Measurements from ENCODE around the gene MYO19.
"Not testable (repeated sequence)": the region's sequence is repeated elsewhere in the genome, so short reads cannot be mapped to it uniquely, and the experiment has no call there.

Gene MYO19

DNA sequence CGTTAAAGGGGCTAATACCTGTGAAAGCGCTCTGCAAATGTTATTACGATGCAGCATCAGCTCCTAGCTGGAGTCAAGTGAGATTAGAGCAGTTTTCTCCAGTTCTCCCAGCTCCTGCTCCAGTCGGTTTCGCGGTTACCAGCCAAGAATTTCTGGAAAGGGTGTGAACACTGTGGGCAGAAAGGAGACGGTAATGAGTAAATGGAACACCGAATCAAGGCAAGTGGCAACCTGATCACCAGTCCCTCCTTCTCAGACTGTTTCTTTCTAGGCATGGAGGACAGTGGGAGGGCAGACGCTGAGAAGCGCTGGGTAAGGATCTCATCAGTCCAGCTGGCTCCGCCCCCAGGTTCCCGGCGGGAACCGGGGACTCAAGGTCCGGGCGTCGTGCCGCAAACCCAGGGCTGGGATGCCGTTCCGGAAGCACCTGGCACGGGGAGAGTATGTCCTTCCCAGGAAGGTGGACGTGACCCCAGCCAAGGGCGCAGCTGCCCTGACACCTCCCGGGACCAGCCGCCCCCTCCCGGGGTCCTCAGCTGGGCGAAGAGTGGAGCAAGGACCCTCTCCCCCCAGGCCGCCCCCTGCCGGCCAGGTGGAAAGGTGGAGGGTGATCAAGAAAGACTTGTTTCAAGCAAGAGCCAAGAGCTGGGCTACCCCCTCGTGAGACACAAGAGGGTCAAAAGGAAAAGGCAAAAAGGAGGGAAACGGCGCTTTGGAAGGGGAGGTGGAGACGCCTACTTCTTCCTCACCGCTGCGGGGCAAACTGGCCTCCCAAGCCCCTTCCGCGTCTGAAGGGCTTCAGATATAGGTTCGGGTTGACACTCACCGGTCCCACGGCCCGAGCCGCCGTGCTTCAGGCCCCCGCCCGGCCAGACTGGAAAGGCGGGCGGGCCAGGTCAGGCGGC lies 481 bp downstream of the MYO19 start:
- DNase-seq (ENCODE audit: low read depth), result no peak

DNA sequence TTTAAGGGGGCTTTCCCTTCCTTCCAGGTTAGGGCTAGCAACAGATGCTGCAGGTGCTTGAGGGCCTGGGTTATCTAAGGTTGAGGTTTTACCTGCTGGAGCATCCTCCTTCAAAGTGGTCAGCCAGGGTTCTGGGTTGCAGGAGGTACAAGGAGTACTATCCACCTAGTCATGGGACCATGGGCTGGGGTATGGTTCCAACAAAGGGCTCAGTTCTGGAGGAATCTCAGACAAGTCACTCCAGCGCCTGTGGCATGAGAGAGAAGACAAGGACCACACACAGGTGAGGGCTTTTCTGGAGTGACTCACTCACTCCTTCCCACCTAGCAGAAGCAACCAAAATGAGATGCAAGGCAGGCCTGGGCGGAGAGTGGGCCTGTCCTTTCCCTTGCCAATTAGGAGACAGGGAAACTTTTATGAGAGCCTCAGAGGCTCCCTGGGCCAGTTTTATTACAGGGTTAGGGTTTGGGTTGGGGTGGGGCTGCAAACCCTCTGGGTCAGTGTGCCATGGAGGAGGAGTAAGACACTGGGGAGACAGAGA lies 2.2 kb downstream of the MYO19 start:
- DNase-seq (ENCODE audit: low read depth), result no peak

DNA sequence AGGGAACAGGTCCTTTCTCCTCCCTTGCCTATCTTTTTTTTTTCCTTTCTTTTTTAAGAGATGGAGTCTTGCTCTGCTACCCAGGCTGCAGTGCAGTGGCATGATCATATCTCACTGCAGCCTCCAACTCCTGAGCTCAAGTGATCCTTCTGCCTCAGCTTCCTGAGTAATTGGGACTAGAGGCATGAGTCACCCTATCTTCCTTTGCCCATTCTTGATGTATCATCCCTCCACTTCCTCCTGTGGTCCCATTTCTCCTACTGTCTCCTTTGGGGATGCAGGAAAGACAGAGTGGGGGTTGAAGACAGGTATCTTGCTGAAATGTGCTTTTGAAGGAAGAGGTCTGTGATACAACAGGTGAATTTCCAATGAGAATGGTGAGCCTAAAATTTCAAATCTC lies 5.5 kb downstream of the MYO19 start:
- no peak for DNase-seq (ENCODE audit: low read depth)

DNA sequence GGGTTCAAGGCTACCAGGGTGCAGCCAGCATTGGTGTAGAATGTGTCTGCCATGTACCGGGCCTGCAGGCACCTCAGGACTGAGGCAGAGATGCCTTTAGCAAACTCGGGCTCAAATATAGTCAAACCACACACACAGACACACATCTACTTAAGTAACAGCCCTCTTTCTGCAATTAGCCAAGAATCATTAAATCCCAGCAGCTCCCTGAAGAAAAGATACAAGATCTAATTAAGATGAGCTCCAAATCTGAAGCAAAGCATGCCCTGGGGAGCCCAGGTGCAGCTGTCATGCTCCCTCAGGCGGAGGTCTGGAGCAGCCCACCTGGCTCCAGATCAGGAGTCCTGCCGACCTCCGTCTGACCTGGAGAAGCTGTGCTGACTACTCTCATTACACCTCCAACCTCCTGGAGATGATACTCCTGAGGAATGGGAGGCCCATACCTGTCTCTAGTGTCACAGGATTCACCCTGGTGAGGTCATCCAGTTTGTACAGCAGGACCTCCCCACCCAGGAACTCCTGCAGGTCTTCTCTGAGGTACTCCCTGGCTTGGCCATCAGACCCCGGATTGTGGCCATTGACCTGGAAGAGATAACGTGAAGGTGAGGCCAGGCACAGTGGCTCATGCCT lies 6.9 kb downstream of the MYO19 start:
- DNase-seq (ENCODE audit: low read depth), result no peak

DNA sequence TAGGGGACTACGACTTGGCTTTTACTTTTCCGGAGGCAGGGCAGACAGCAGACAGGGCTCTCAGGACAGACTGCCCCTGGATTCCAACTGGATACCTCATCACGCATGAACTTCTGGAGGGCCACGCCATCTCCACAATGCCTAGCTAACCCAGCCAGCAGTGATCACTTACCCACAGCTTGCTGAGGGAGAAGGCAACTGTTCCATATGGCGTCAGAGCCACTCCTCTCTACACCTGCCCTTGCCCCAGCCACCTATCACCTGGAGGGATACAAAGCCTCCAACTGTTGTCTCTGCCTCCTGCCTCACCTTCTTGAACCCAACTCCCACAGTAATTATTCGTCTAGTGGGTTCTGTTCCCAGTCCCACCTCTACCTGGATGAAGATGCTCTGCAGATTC lies 8.8 kb downstream of the MYO19 start:
- DNase-seq (ENCODE audit: low read depth), result no peak

DNA sequence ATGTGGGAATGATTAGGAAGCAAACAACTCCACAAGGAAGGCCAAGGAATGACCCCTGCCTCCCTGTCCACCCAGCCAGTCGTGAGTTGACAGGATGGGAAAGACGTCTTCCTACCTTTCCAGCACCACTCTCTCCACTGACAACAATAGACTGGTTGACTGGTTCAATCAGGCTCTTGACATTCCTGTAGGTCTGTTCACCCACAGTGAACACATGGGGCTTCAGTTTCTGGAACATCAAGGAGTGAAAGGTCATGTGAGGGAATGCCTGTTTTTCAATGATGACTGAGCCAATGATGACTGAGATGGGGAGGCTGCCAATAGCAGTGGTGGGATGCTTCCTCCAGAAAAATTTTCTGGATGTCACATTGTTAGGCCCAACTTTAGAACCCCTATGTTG lies 9.6 kb downstream of the MYO19 start:
- no peak for DNase-seq (ENCODE audit: low read depth)

DNA sequence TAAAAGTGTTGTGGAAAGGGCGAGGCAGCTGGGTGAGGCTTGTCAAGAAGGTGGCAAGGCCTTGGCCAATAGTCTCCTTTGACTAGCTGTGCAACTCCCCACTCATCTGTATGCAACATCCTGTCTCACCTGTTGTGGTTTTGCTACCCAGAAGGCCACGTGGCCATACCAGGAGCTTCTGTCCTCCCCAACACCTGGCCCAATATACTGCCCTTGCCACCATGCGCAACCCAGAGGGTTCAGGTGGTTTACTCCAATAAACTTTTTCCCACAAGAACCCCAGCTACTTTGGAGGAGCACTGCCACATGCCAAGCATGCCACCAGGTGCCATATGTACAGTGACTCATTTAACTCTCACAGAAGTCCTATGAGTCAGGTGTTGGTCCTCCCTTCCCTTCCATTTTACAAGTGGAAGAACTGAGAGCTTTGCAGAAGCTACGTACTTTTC lies 10.2 kb downstream of the MYO19 start:
- DNase-seq (ENCODE audit: low read depth), result no peak

DNA sequence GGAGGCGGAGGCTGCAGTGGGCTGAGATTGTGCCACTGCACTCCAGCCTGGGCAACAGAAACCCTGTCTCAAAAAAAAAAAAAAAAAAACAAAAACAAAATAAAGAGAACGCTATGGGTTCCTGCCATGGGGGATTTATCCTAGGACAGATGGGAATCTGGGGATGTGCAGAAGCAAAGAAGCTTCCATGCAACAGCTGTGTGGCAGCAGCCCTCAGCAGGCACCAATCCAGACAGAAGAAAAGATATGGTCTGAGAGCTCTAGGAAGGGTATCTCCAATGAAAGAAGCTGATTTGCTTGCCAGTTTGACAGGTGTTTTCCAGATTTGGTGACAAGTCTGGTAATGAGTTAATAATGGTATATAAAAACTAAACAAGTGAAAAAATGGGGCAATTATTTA lies 11.6 kb downstream of the MYO19 start:
- no peak for DNase-seq (ENCODE audit: low read depth)

DNA sequence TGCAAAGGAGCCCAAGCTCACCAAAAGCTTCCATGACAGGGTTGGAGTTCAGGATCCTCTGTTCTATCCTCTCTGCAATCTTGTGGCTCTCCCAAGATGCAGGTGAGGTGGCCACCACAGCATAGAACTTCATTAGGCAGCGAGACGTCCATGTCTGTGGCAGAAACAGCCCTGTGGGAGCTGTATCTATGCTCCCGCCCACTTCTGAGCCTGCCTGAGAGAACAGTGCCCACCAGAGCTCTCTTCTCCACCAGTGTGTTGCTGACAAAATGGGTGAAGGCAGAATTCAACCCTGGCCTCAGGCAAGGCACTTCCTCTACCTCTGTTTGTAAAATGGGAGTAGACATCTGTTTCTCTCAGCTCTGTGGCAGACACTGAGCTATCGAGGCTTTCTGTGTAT lies 18.8 kb downstream of the MYO19 start:
- DNase-seq (ENCODE audit: low read depth), result no peak

DNA sequence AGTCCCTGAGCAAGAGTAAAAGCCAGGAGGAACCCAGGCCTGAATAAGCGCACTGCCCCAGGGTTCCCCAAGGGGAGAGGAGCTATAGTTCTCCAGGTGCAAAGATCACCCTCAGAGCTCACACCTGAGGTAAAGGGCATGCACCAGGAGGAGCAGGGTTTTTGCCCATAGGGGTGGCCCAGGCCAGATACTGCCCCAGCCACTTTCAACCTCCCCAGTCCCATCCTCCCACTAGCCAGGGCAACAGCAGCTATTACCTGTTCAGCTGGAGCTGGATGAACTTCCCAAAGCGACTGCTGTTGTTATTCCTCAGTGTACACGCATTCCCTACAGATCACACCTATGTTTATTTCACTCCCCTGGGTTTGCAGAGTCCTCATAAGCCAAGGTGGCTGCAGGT lies 19.8 kb downstream of the MYO19 start:
- DNase-seq (ENCODE audit: low read depth), result no peak

DNA sequence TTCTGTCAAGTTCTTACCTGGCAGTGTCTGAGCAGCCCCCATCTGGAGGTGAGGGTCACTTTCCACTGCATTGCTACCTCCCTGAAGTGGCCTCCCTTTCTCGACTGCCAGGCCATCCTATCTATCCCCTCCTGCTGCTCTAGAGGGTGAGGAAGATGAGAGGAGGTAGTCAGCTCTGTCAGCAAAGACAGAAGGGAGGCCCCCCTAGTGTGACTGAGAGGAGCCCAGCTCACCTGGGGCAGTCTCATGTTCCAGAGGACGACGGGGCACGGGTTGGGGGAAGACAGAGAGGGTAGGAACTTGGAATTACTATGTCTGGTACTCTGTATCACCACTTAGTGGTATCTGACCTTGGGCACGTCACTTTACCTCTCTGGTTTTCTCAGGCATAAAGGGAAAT lies 22.0 kb downstream of the MYO19 start:
- DNase-seq (ENCODE audit: low read depth), result no peak

DNA sequence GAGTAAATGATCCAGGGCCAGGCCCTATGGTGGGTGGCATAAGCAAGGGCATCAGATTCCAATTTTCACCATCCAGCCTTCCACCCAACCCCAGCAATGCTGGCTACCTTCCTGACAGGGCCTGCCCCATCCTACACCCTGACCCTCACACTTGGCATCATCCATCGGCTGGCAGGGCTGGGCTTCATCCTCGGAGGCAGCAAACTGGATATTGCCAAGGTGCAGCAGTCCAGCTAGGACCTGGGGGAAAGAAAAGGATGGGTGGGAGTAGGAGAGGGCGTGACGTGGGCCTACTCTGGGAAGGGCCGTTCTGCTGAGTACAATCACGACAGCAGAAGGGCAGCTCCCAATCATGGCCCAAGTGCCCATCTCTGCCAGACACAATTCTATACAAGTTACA lies 23.5 kb downstream of the MYO19 start:
- no peak for DNase-seq (ENCODE audit: low read depth)

DNA sequence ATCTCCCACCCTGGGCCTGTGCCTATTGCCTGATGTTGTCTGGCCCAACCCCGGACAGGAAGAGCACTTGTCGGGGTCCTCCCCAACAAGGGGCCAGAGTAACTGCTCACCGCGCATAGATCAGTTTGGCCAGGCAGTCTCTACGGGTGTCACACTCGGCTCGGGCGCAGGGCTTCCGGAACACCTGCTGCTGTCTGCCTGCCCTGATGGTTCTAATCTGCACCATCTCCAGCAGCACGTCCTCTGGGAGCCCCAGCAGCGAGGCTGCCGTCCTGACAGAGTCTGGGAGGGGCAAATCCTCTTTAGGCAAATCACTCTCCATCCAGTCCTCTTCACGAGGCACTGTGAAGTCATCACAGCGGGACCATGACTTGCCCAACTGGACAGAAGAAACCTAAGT lies 24.0 kb downstream of the MYO19 start:
- DNase-seq (ENCODE audit: low read depth), result no peak

DNA sequence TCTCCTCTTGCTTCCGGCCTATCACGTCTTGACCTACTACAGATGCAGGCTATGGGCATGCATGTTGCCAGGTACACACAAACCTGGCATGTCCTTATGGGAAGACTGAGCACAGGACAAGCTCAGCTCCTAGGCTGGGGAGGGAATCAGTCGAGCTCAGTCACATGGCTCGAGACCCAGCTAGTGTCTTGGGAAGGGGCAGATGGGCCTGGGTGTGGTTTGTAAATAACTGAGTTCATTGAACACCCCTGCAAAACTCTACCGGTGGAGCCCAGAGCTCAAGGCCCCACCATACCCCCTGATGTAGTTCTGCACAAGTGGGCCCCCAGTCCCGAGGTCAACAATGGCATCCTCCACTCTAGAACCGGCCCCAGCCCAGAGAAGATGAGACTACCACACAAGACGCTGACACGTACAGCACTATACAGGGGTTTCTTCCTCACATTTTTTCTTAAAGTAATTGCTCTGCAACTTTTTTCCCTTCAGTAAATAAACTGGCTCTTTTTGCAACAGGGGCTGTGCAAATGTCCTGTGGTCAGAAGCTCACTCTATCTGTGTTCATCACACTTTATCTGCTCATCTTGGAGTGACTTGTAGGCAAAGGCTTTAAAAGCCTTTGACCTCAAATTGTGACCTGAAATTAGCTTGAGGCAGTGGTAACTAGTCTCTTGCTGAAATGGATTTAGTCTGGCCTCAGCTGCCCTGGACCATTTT lies 25.2 kb downstream of the MYO19 start:
- DNase-seq (ENCODE audit: low read depth), result no peak

DNA sequence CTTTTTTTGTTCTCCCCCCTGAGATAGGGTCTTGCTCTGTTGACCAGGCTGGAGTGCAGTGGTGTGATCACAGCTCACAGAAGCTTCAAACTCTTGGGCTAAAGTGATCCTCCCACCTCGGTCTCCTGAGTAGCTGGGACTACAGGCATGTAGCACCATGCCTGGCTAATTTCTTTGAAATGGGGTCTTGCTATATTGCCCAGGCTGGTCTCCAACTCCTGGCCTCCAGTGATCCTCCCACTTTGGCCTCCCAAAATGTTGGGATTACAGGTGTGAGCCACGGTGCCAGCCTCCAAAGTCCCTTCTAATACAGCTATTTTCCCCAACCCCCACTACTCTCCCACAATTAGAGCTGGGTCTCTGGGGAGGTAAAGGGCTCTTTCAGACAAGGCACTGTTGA lies 26.2 kb downstream of the MYO19 start:
- DNase-seq (ENCODE audit: low read depth), result not testable (repeated sequence)

DNA sequence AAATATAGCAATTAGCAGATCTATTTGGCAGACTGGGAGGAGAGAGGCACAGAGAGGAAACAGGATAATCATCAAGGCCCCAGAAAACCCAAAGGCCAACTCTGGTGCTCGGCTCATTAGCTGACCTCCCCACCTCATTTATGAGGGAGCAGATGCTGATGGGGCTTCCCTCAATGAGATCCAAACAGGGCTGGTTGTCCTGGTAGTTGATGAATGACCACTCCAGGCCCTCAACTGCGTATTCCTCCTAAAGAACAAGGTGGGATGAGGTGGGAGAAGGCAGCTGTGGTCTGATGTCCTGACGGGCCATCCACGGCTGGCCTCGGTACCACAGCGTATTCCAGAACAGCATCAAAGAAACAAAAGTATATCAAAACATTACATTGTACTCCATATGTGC lies 27.4 kb downstream of the MYO19 start:
- DNase-seq (ENCODE audit: low read depth), result no peak

DNA sequence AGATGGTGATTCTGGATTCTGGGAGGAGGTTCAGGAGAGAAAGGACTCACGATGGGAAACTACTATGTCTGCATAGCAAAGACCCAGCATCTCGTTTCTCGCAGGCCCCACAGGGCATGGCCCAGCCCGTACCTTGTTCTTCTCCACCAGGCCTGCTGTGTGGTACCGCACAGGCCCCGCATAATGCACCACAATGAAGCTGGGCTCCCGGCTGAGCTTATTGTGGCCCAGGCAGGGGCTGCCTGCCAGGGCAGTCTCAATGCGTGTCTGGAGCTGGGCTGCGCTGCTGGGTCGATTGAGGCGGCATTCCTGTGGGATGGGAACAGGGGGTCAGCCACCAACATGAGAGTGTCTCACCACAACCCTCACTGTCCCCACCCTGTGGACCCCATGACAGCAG lies 27.8 kb downstream of the MYO19 start:
- DNase-seq (ENCODE audit: low read depth), result no peak

DNA sequence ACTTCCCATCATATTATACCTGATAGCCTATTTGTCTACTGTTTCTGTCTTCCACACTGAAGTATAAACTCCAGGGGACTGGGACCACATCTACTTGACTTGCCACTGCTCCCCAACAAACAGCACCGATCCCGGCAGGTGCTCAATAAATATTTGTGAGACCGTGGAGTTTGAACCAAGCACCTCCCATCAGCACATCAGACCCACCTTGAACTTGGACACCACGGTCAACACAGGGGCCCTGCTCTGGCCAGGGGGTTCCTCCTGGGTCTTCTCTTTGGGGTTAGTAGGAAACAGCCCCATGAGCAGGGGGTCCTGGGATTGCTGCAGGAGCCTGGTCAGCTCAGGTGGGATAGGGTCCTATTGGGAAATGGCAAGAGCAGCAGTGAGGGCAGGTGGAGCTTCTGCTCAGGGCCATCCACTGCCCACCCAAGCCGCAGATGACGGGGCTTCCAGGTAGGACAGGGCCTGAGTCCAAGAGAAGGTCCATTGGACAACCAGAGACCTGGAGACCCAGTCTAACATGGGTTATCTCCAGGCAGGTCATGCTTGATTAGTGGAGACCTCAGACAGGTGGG lies 28.3 kb downstream of the MYO19 start:
- no peak for DNase-seq (ENCODE audit: low read depth)

DNA sequence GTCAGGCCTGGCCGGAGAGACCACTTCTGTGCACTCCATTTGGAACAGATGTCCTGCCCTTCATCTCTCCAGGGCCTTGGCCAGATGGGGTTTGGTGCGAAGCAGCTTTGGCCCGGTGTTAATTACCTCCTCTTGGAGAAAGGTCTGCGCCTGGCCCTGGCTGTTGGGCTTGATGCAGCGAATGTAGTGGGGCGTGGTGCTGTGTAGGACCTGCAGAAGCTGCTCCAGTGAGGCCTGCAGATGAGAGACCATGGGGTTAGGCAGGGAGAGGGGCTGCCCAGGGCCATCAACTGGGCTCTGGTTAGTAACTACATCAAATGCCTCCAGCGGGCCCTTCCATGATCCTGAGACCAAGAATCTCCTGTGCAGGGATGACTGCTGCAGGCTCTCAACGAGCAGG lies 29.5 kb downstream of the MYO19 start:
- DNase-seq (ENCODE audit: low read depth), result no peak

DNA sequence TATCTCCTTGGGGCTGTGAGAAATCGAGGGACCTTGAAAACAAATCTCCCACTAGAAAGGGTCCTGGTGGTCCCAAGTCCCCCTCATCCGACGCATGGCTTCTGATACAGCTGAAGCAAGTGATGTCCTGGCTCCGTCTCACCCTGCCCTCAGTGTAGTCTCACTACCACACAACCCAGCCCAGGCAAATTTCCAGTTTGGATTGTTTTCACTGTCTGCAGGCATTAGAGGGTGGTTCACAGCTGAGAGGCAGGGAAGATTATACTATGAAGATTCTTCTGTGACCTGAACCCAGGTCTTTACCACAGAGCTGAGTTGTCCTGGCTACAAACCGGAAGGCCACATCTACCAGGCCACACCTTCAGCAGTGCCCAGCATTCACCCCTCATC lies 30.5 kb downstream of the MYO19 start:
- no peak for DNase-seq (ENCODE audit: low read depth)

DNA sequence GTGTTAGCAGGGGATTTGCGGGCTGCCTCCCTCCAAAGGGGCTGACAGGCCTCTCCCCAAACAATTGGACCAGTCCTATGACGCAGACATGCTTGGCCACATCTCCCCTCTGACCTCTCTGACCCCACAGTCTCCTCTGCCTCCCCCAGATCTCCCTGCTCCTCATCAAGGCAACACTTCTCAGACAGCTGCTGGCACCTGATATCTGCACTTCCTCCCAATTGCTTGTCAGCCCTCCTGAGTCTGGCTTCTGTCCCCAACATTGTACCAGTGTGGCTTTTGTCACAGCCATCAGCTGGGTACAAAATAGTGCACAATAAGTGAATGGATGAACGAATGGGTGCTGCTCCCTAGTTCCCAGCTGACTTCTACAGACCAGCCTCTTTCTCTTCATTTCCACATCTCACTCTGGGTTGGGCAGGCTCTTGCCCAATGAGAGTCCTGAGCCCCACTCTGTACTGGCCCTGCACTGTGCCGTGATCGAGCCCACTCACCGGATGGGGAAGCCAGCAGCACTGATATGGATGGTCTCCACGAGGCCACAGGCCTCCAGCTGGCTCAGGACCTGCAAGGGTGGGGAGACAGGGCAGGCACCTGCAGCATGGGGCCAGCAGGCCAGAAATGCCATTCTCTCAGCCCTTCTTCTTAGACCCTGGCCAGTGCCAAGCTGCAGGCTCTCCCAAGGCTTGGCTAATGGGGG lies 31.1 kb downstream of the MYO19 start:
- DNase-seq (ENCODE audit: low read depth), result no peak

DNA sequence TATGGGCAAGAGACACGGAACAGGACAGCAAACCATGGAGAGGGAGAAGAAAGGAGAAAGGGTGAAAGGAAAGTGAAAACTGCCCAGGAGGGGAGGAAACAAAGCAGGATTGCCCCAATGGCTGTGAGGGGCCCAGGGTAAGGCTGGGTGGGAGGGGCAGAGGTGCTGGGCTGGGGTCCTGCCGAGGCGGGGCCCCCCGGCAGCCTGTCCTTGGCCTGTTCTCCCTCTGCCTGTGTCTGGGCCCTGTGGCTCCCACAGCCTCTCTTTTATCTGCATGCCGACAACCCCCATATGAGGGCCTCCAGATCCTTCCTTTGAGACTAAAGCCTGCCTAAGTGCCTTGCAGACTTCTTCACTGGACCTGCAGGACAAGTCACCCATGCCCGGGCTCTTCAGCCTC lies 32.7 kb downstream of the MYO19 start:
- no peak for DNase-seq (ENCODE audit: low read depth)

Data from non-pigmented ciliary epithelial cell (primary cell).